Endodermal cell (in vitro differentiated cells): Measurements from ENCODE around the gene KRT20. TPM values are rescaled to one million over a fixed set of nuclear protein-coding genes. Genes with fewer than 3 reads are reported as not detected.

ENCODE experiments used
- DNase-seq: peaks from one replicate; pipeline ENCODE4 v3.0.0-alpha.2; 2017
- H3K27ac ChIP-seq: 2 replicates; pipeline ENCODE4 v1.5.1; 2013; ENCODE audit warnings: mild to moderate bottlenecking, low read depth, low read length, moderate library complexity
- H3K27me3 ChIP-seq: 2 replicates; pipeline ENCODE4 v1.6.1; 2013; ENCODE audit warnings: mild to moderate bottlenecking, low read length, moderate library complexity; ENCODE audit not compliant: insufficient read depth, control insufficient read depth, poor library complexity, severe bottlenecking
- H3K36me3 ChIP-seq: 2 replicates; pipeline ENCODE4 v1.7.0; 2013; ENCODE audit warnings: mild to moderate bottlenecking, low read length, moderate library complexity; ENCODE audit not compliant: control insufficient read depth, insufficient read depth
- H3K4me1 ChIP-seq: one replicate; pipeline ENCODE4 v1.7.0; 2013; ENCODE audit warnings: low read length; ENCODE audit not compliant: control insufficient read depth, insufficient read depth
- H3K4me3 ChIP-seq: 2 replicates; pipeline ENCODE4 v1.5.1; 2013; ENCODE audit warnings: mild to moderate bottlenecking, low read length, moderate library complexity
- H3K9ac ChIP-seq: 2 replicates; pipeline ENCODE4 v1.6.1; 2013; ENCODE audit warnings: mild to moderate bottlenecking, low read length, moderate library complexity; ENCODE audit not compliant: poor library complexity, severe bottlenecking; ENCODE audit errors: extremely low read depth
- H3K9me3 ChIP-seq: 2 replicates; pipeline ENCODE4 v1.6.1; 2013; ENCODE audit warnings: mild to moderate bottlenecking, low read length, moderate library complexity; ENCODE audit not compliant: control insufficient read depth
- H3K27ac Mint-ChIP-seq: 2 replicates; pipeline ENCODE4 v1.8.0; 2020; ENCODE audit warnings: mixed read lengths
- H3K27me3 Mint-ChIP-seq: 2 replicates; pipeline ENCODE4 v1.8.0; 2021; ENCODE audit warnings: mild to moderate bottlenecking, mixed read lengths; ENCODE audit not compliant: insufficient read depth
- H3K36me3 Mint-ChIP-seq: 2 replicates; pipeline ENCODE4 v1.8.0; 2020; ENCODE audit warnings: low read depth, mixed read lengths
- H3K4me1 Mint-ChIP-seq: 2 replicates; pipeline ENCODE4 v1.8.0; 2020; ENCODE audit warnings: mixed read lengths
- H3K4me3 Mint-ChIP-seq: 2 replicates; pipeline ENCODE4 v1.8.0; 2020; ENCODE audit warnings: mild to moderate bottlenecking, moderate library complexity, mixed read lengths
- H3K9me3 Mint-ChIP-seq: 2 replicates; pipeline ENCODE4 v1.8.0; 2020; ENCODE audit warnings: mild to moderate bottlenecking, mixed read lengths
- CTCF ChIP-seq: fragments of 200-600 bp; sonication (generic); conservative IDR thresholded peaks from 2 replicates; pipeline ENCODE4 v1.5.0; 2021; ENCODE audit warnings: antibody characterized with exemption, mild to moderate bottlenecking
- WGBS, 2 experiments: methylation state at CpG; one replicate each; pipeline versions ENCODE4 v1.1.5 to v1.1.7; 2013; ENCODE audit warnings: missing lambda C conversion rate in 2 of 2, mixed read lengths in 1 of 2; ENCODE audit not compliant: insufficient coverage in 1 of 2, insufficient read length in 1 of 2; 5-methylcytosine and 5-hydroxymethylcytosine counted together
- long read RNA-seq, 4 experiments: library from polyadenylated mRNA in 2 of 4; library from RNA in 1 of 4; library from capped mRNA in 1 of 4; stranded (forward) in 3 of 4; unstranded in 1 of 4; transcript quantifications; one replicate each; pipeline ENCODE4 v2.0.0, GENCODE V29; 2020 to 2021; ENCODE audit warnings: inconsistent platforms in 1 of 4
- polyA plus RNA-seq, 2 experiments: library from polyadenylated mRNA; stranded (reverse); fragments of 50-300 nt; gene quantifications; one replicate each; pipeline ENCODE4 v1.2.3, GENCODE V29; 2013
- total RNA-seq, 2 donors: library from RNA; stranded (reverse); fragmentation: NEBNext Ultra II Directional in 1 of 2; extraction: Animal tissue kit (Norgen Biotek cat#: 25700) in 1 of 2; gene quantifications; 2 replicates in 1 of 2; 3 replicates in 1 of 2; pipeline ENCODE4 v1.2.1, GENCODE V29; 2021

The KRT20 gene, protein sequence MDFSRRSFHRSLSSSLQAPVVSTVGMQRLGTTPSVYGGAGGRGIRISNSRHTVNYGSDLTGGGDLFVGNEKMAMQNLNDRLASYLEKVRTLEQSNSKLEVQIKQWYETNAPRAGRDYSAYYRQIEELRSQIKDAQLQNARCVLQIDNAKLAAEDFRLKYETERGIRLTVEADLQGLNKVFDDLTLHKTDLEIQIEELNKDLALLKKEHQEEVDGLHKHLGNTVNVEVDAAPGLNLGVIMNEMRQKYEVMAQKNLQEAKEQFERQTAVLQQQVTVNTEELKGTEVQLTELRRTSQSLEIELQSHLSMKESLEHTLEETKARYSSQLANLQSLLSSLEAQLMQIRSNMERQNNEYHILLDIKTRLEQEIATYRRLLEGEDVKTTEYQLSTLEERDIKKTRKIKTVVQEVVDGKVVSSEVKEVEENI
- not detected for total RNA-seq
- not detected for polyA plus RNA-seq (2013, experiment 1 of 2)
- polyA plus RNA-seq (2013, experiment 2 of 2): not detected
- long read RNA-seq, experiment 1: 0 reads
- long read RNA-seq, experiment 2: 0 reads
- long read RNA-seq, experiment 3: 0 reads
- long read RNA-seq, experiment 4: 0 reads

- peaks cover 10% of the 10 kb centered on the region for H3K4me1 Mint-ChIP-seq
- Histone ChIP-seq H3K27ac (no peak within 1 kb of the TSS), H3K36me3 (no peaks in the 10 kb centered on the region), H3K9ac (no peak within 1 kb of the TSS), H3K4me3 (no peak within 1 kb of the TSS), H3K27me3 (peaks cover 5% of the 10 kb centered on the region), H3K4me1 (peaks cover 6% of the 10 kb centered on the region), H3K9me3 (no peaks in the 10 kb centered on the region)
- peak within 1 kb of the TSS; percentile 61 for H3K27ac Mint-ChIP-seq
- no peaks in the 10 kb centered on the region for H3K36me3 Mint-ChIP-seq
- no peaks in the 10 kb centered on the region for H3K9me3 Mint-ChIP-seq
- 90 to 94% methylated on average over 22 of the region's 23 CpGs for WGBS, 2 experiments
- H3K4me3 Mint-ChIP-seq: no peak within 1 kb of the TSS
- DNase-seq: no peak
- peaks cover 6% of the 10 kb centered on the region for H3K27me3 Mint-ChIP-seq
- peak; percentile 50 for TF ChIP-seq CTCF
Measured at GRCh38 chr17:40884708-40885512, at the start of gene KRT20. KRT20 (minus strand) TSS chr17:40885242; CDS start chr17:40885185, 57 bp downstream.

DNA sequence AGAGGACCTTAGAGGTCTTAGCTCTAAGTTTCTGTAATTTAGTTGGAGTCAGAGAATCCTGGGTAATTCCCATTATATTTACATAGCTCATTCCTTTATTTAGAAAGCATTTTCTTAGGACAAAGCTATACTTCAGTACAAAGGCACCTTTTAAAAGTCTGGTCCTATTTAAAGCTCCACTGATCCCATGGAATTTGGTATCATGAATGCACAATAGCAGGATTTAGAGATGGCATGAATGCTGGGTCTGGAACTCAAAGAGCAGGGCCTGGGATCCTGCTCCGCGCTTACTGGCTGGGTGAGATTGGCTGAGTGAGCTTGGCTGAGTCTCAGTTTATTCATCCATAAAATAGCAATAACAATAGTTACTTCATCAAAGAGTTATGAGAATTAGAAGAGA lies 47.6 kb upstream of the KRT20 start:
- Histone ChIP-seq H3K9me3 (no peaks in the 10 kb centered on the region), H3K4me1 (no peaks in the 10 kb centered on the region), H3K36me3 (no peaks in the 10 kb centered on the region), H3K9ac (no peak overlapping the region), H3K27ac (peak overlapping the region; percentile 39), H3K4me3 (no peak overlapping the region), H3K27me3 (peaks cover 22% of the 10 kb centered on the region)
- DNase-seq: no peak
- Mint-ChIP-seq H3K4me3 (no peak overlapping the region), H3K27me3 (peaks cover 14% of the 10 kb centered on the region), H3K9me3 (no peaks in the 10 kb centered on the region), H3K36me3 (no peaks in the 10 kb centered on the region), H3K27ac (no peak overlapping the region), H3K4me1 (peaks cover 11% of the 10 kb centered on the region)
- no CpG with 5 or more reads among the region's 2 CpGs for WGBS, 2 experiments
- no peak for TF ChIP-seq CTCF

DNA sequence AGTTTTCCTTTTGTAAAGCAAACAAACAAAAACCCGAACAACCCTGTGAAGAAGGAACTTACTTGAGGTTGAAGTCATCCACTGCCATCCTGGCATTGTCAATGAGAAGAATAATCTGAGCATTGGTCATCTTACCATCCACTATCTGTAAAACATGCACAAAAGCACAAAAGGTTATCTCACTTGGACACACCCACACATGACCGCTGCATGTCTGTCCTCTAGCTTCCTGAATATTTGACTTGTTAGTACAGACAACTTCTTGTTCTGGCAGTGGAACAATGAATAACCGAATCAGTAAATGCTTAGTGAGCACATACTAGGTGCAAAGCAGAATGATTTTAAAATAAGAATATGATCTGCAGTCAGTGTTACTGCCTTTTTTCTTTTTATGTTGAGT lies 46.3 kb upstream of the KRT20 start:
- Histone ChIP-seq H3K4me1 (no peaks in the 10 kb centered on the region), H3K27ac (no peak overlapping the region)
- WGBS, 2 experiments: 91 to 95% methylated on average over 2 to 3 of the region's 3 CpGs

More for the DNA sequence above, 46.3 kb upstream of the KRT20 start:
- Histone ChIP-seq H3K9me3 (no peaks in the 10 kb centered on the region), H3K9ac (no peak overlapping the region), H3K36me3 (no peaks in the 10 kb centered on the region), H3K4me3 (no peak overlapping the region), H3K27me3 (peaks cover 26% of the 10 kb centered on the region)
- Mint-ChIP-seq H3K27ac (no peak overlapping the region), H3K9me3 (no peaks in the 10 kb centered on the region), H3K27me3 (peaks cover 17% of the 10 kb centered on the region), H3K36me3 (no peaks in the 10 kb centered on the region), H3K4me3 (no peak overlapping the region), H3K4me1 (peaks cover 3% of the 10 kb centered on the region)
- no peak for DNase-seq
- TF ChIP-seq CTCF: no peak
